Stimulated activated CD8-positive, alpha-beta memory T cell treated with anti-CD3 and anti-CD28 coated beads, Interleukin-7, amount 100 ng/mL, for 48 hours (primary cell): ENCODE data around the gene COPG1.
A peak's percentile ranks its signal among the peaks of the same experiment; 100 is the strongest.
"Not testable (repeated sequence)": the region's sequence is repeated elsewhere in the genome, so short reads cannot be mapped to it uniquely, and the experiment has no call there.

Experiments used
- DNase-seq, 2 donors: peaks; one replicate each; pipeline ENCODE4 v3.0.0-alpha.2; 2020; ENCODE audit warnings: low read depth in 1 of 2; ENCODE audit errors: extremely low read depth in 1 of 2

The COPG1 gene

GRCh38 chr3:129249284-129250065 is at the start of gene COPG1:
Gene COPG1 (plus strand): TSS chr3:129249606. CDS start chr3:129249710, 104 bp downstream.
- DNase-seq = peak; percentile 71 to 79

GRCh38 chr3:129204473-129204872 is 44.9 kb upstream of the COPG1 start:
- DNase-seq = no peak

- no peak for DNase-seq
Observed at GRCh38 chr3:129205109-129205832, 44.1 kb upstream of the COPG1 start.

GRCh38 chr3:129207479-129207878 is 41.9 kb upstream of the COPG1 start:
- no peak for DNase-seq

- DNase-seq = no peak
Observed at GRCh38 chr3:129211345-129211744, 38.1 kb upstream of the COPG1 start.

GRCh38 chr3:129211772-129212171 is 37.6 kb upstream of the COPG1 start:
- no peak for DNase-seq

- DNase-seq = no peak
Observed at GRCh38 chr3:129213238-129213637, 36.2 kb upstream of the COPG1 start.

- no peak for DNase-seq
Observed at GRCh38 chr3:129218742-129219141, 30.7 kb upstream of the COPG1 start.

GRCh38 chr3:129224387-129224786 is 25.0 kb upstream of the COPG1 start:
- not testable (repeated sequence) for DNase-seq

GRCh38 chr3:129224984-129225393 is 24.4 kb upstream of the COPG1 start:
- no peak for DNase-seq

- no peak for DNase-seq
Observed at GRCh38 chr3:129226374-129226773, 23.0 kb upstream of the COPG1 start.

- no peak for DNase-seq
Observed at GRCh38 chr3:129228891-129229585, 20.4 kb upstream of the COPG1 start.

- peak in 1 of 2 donors; percentile 52 for DNase-seq
Observed at GRCh38 chr3:129230311-129231019, 18.9 kb upstream of the COPG1 start.

- no peak for DNase-seq
Observed at GRCh38 chr3:129231331-129232119, 17.9 kb upstream of the COPG1 start.

- DNase-seq = no peak
Observed at GRCh38 chr3:129233538-129233937, 15.9 kb upstream of the COPG1 start.

GRCh38 chr3:129234441-129234840 is 15.0 kb upstream of the COPG1 start:
- no peak for DNase-seq

- DNase-seq = no peak
Observed at GRCh38 chr3:129235344-129235917, 14.0 kb upstream of the COPG1 start.

- peak in 1 of 2 donors; percentile 54 for DNase-seq
Observed at GRCh38 chr3:129238945-129239705, 10.3 kb upstream of the COPG1 start.

GRCh38 chr3:129239991-129240390 is 9.4 kb upstream of the COPG1 start:
- DNase-seq = no peak
